HUES64 (cell line): ENCODE measurements around the gene HSPA1L.

Source experiments
- H3K27ac ChIP-seq: 2 replicates; pipeline ENCODE4 v1.7.0; 2013; ENCODE audit warnings: low read depth, low read length, inconsistent platforms
- H3K27me3 ChIP-seq: 2 replicates; pipeline ENCODE4 v1.6.1; 2013; ENCODE audit warnings: mild to moderate bottlenecking, low read length; ENCODE audit not compliant: insufficient read depth
- H3K36me3 ChIP-seq: 2 replicates; pipeline ENCODE4 v1.6.1; 2013; ENCODE audit warnings: mild to moderate bottlenecking, low read length; ENCODE audit not compliant: insufficient read depth
- H3K4me1 ChIP-seq: 2 replicates; pipeline ENCODE4 v1.6.1; 2013; ENCODE audit warnings: mild to moderate bottlenecking, low read length, moderate library complexity; ENCODE audit not compliant: insufficient read depth
- H3K4me3 ChIP-seq: 2 replicates; pipeline ENCODE4 v1.5.1; 2013; ENCODE audit warnings: mild to moderate bottlenecking, low read length, moderate library complexity
- H3K9ac ChIP-seq: 2 replicates; pipeline ENCODE4 v1.6.1; 2013; ENCODE audit warnings: mild to moderate bottlenecking, low read depth, low read length
- H3K9me3 ChIP-seq: 2 replicates; pipeline ENCODE4 v1.6.1; 2013; ENCODE audit warnings: low read depth, low read length; ENCODE audit not compliant: insufficient read depth
- WGBS: fragments of 150-250, 120-280 bp; methylation state at CpG from one replicate; pipeline ENCODE4 v1.1.7; 2013; ENCODE audit warnings: missing lambda C conversion rate; 5-methylcytosine and 5-hydroxymethylcytosine counted together

Gene HSPA1L

DNA sequence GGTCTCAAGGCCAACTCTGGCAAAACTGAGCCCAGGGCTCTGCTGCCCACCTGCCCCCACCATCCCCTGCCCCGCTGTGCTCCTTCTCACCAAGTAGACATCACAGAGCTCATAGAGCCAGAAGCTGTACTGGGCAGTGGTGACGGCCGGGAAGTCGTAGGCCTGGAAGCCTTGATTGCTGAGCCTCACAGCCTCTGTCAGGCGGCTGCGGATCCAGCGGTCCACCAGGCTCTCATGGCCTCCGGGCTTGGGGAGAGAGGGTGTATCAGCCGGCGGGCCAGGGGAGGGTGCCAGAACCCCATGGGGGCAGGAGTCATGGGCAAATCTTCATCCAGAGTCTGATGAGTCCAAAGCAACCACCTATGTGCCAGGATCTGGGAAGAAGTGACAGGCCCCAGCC lies 35.2 kb downstream of the HSPA1L start:
- H3K27me3 ChIP-seq: no peaks in the 10 kb centered on the region

DNA sequence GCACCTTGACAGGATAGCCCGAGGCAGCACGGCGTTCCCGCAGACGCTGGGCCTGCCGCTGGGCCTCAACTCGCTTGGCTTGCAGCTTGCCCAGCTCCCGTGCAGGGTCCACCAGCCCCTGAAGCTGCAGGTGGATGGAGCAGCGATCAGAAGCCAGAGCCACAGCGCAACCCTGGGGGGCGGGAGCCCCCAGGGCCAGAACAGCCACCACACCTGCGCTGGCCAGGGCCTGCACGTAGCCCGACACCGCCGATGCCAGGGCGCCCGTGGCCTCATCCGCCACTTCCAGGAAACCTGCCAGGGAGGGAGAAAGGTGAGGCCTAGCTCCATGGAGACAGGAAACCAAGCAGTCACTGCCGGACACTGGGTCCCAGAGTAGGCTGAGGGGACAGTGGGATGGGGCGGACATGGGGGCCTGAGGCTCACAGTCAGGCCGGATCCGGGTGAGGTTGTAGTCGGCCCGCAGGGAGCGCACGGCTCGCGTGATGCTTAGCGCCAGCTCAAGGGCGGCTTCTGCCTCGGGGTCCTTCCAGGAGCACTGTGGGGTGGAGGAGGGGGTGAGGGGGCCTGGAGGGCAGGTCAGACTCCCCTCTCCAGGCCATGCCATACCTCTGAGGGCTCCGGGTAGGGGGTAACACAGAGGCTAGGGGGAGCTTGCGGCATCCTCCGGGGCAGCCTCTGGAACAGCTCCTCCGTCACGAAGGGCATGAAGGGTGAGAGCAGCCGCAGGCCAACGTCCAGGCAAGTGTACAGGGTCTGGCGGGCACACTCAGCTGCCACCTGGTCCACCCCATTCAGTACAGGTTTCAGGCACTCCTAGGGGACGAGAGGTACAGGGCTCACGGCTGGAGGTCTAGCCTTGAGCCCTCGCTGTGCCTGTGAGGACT lies 35.8 kb downstream of the HSPA1L start:
- Histone ChIP-seq H3K9ac (no peak overlapping the region), H3K27me3 (no peaks in the 10 kb centered on the region), H3K27ac (no peak overlapping the region), H3K9me3 (no peaks in the 10 kb centered on the region), H3K4me3 (no peak overlapping the region), H3K36me3 (peaks cover 63% of the 10 kb centered on the region), H3K4me1 (no peaks in the 10 kb centered on the region)
- WGBS: 95% methylated on average over 43 of the region's 43 CpGs

More for the DNA sequence above, 35.2 kb downstream of the HSPA1L start:
- Histone ChIP-seq H3K9ac (no peak overlapping the region), H3K36me3 (peaks cover 70% of the 10 kb centered on the region), H3K4me3 (no peak overlapping the region), H3K27ac (no peak overlapping the region), H3K9me3 (no peaks in the 10 kb centered on the region), H3K4me1 (no peaks in the 10 kb centered on the region)
- 96% methylated on average over 10 of the region's 10 CpGs for WGBS

DNA sequence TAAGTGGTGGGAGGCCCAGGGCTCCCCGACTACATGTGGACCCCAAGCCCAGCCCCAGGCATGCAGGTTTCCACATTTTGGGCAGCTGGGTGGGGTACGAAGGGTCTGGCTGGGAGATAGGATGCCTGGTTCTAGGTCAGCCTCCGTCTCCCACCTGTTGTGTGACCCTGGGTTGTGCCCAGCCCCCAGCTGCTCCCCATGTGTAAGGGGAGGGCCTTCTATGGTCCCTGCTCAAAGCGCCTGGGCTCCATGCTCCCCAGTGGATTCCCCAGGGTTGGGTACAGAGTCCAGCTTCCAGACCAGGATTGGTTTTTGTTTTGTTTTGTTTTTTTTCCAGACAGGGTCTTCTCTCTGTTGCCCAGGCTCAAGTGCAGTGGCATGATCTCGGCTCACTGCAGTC lies 36.9 kb downstream of the HSPA1L start:
- Histone ChIP-seq H3K4me1 (no peaks in the 10 kb centered on the region), H3K27ac (no peak overlapping the region), H3K9me3 (no peaks in the 10 kb centered on the region), H3K27me3 (no peaks in the 10 kb centered on the region), H3K36me3 (peaks cover 54% of the 10 kb centered on the region), H3K9ac (no peak overlapping the region), H3K4me3 (no peak overlapping the region)
- 92% methylated on average over 5 of the region's 5 CpGs for WGBS

DNA sequence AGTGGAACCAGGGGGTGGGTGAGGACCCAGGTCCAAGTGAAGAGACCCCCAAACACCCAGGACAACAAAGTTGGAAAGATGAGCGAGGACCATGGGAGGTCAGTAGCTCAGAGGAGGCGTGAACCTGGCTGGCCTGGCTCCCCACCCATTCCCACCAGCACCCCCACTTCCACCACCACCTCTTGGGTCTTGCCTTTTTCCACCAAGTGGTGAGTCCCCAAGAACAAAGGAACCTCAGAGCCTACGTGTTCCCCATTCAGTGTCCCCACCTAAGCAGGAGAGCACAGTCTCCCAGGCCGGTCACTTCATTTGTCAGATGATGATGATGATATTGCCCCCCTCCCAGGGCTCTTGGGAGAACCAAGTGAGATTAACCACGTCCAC lies 37.4 kb downstream of the HSPA1L start:
- Histone ChIP-seq H3K27ac (no peak overlapping the region), H3K4me3 (no peak overlapping the region), H3K9me3 (no peaks in the 10 kb centered on the region), H3K4me1 (no peaks in the 10 kb centered on the region), H3K36me3 (peaks cover 48% of the 10 kb centered on the region), H3K27me3 (no peaks in the 10 kb centered on the region), H3K9ac (no peak overlapping the region)
- WGBS: 95% methylated on average over 5 of the region's 5 CpGs

DNA sequence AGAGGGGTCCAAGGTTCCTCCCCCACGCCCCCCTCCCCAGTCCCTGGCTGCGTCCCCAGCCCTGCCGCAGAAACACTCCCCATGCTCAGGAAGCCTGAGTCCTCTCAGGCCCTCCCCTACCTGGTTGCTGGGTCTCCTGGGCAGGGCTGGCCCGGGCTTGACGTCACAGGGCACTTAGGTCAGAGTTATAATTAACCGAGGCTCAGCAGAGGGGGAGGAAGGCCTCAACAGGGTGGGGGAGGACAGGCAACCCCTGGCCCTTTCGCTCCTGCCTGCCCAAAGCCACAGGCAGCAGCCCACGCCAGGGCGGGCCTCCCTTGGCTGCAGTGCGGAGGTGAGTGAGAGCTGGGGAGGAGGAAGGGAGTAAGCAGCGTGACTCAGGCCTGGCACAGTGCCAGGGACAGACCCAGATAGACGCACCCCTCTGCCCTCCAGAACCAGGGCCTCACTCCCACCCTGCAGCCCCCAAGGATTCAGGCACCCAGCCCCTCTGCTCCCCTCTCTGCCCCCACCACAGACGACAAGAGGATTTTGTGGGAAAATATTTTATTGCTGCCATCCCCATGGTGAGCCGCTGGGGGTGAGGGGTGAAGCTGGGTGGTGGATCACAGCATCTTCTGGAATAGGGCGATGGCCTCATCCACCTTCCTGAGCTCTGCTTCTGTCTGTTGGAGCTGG lies 38.0 kb downstream of the HSPA1L start, which contains the start of gene VWA7:
TSS of gene VWA7 (minus strand) at position 340 of the 678 bp plus-strand sequence. CDS start 549 bp downstream, outside the sequence.
- H3K9me3 ChIP-seq: no peaks in the 10 kb centered on the region
- peaks cover 43% of the 10 kb centered on the region for H3K36me3 ChIP-seq
- no peak within 1 kb of the TSS for H3K27ac ChIP-seq
- no peak within 1 kb of the TSS; the same call in 1 of the 2 replicates for H3K9ac ChIP-seq
- no peaks in the 10 kb centered on the region for H3K27me3 ChIP-seq
- WGBS: 50% methylated on average over 15 of the region's 15 CpGs
- no peak within 1 kb of the TSS for H3K4me3 ChIP-seq
- H3K4me1 ChIP-seq: no peaks in the 10 kb centered on the region

DNA sequence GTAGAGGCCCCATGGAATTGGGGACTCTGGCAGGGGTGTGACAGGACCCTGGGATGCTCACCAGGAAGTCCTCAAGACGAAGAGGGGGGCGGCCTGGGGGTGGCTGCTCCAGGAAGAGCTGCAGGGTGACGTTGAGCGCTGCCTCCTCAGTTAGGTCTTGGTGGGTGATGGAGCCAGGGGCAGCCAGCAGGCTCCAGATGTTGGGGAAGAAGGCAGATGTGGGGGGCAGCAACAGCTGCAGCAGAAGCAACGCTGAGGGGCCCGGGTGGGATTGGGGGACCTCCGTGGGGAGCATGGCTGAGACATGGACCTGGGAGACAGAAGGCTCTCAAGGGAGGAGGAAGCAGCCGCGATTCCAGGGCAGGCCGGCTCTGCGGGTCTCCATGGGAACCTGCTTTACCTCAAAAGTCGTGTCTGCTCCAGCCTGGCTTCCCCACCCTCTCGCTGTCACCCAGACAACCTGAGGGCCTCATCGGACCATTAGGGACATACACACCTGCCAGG lies 38.5 kb downstream of the HSPA1L start:
- Histone ChIP-seq H3K4me3 (no peak overlapping the region), H3K9ac (no peak overlapping the region; the same call in 1 of the 2 replicates)

DNA sequence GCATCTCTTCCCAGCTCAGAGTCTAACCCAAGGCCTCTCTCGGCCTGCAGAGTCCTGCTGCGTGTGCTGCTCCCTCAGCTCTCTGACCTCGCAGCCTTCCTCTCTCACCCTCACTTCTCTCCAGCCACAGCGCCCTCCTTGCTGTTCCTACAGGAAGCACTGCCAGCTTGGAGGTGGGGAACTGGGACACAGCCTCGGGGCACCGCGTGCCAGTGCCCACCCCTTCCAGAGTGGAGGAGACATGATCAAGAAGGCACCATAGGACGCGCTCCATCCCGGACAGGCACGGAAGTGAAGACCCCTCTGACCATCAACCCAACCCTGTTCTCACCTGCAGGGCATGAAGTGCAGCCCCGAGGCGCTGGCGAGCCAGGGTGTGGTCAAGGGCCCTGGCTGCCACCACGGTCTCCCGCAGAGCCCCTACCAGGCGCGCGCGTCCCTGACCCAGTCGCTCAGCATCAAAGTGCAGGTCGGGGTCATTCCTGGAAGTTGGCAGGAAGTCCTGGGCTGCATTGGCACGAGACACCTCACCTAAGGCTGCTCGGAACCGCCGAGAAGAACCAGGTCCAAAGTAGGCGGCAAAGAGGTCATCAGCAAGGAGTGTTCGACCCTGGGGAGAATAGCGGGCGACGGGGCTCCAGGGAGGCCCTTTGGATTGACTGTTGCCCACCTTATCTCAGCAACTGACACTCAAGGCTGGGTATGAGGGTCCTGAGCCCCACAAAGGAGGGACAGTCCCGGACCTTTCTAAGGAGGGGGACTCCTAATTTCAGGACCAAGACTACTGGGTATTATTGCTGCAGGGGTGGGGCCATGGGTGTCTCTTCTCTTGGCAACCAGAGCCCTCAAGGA lies 39.2 kb downstream of the HSPA1L start:
- Histone ChIP-seq H3K27ac (no peak overlapping the region), H3K4me3 (no peak overlapping the region)
- 93% methylated on average over 32 of the region's 32 CpGs for WGBS

More for the DNA sequence above, 38.5 kb downstream of the HSPA1L start:
- Histone ChIP-seq H3K27me3 (no peaks in the 10 kb centered on the region), H3K27ac (no peak overlapping the region), H3K36me3 (peaks cover 37% of the 10 kb centered on the region), H3K4me1 (no peaks in the 10 kb centered on the region), H3K9me3 (no peaks in the 10 kb centered on the region)
- 66% methylated on average over 14 of the region's 14 CpGs for WGBS

DNA sequence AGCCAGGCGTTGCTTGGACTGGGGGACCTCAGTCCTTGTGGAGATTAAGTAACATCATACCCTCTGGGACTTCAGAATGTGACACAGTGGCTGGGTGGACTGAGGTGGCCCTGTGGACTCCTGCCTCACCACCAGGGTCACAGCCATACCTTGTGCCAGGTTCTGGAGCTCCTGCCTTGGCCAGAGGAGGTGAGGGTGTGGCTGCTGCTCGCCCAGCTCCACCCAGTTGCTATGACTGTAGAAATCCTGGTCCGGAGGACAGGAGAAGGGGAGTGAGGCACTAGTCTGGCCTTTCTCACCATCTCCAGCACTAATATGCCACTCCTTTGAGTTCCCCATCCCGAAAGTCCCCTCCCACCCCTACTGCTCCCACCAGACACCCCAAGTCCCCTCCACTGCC lies 39.9 kb downstream of the HSPA1L start:
- H3K27me3 ChIP-seq: no peaks in the 10 kb centered on the region
- no peaks in the 10 kb centered on the region for H3K9me3 ChIP-seq
- H3K27ac ChIP-seq: no peak overlapping the region
- WGBS: 82% methylated on average over 4 of the region's 4 CpGs
- H3K9ac ChIP-seq: no peak overlapping the region
- peaks cover 23% of the 10 kb centered on the region for H3K36me3 ChIP-seq
- H3K4me3 ChIP-seq: no peak overlapping the region
- H3K4me1 ChIP-seq: no peaks in the 10 kb centered on the region

More for the DNA sequence above, 39.2 kb downstream of the HSPA1L start:
- Histone ChIP-seq H3K4me1 (no peaks in the 10 kb centered on the region), H3K9me3 (no peaks in the 10 kb centered on the region), H3K27me3 (no peaks in the 10 kb centered on the region), H3K9ac (no peak overlapping the region), H3K36me3 (peaks cover 30% of the 10 kb centered on the region)

DNA sequence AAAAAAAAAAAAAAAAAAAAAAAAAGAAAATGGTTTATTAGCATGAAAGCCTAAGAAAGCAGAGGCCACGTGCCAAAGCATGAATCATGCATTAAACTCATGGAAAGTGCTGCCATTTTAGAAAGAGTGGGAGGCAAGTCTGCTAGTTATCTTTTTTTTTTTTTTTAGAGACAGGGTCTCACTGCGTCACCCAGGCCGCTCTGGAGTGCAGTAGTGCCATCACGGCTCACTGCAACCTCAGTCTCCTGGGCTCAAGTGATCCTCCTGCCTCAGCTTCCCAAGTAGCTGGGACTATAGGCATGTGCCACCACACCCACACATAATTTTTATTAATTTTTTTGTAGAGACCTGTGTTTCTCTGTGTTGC lies 43.1 kb downstream of the HSPA1L start:
- Histone ChIP-seq H3K9me3 (no peaks in the 10 kb centered on the region), H3K27me3 (no peaks in the 10 kb centered on the region), H3K4me1 (no peaks in the 10 kb centered on the region), H3K36me3 (no peaks in the 10 kb centered on the region), H3K9ac (no peak overlapping the region), H3K4me3 (no peak overlapping the region), H3K27ac (no peak overlapping the region)
- 94% methylated on average over 4 of the region's 4 CpGs for WGBS

DNA sequence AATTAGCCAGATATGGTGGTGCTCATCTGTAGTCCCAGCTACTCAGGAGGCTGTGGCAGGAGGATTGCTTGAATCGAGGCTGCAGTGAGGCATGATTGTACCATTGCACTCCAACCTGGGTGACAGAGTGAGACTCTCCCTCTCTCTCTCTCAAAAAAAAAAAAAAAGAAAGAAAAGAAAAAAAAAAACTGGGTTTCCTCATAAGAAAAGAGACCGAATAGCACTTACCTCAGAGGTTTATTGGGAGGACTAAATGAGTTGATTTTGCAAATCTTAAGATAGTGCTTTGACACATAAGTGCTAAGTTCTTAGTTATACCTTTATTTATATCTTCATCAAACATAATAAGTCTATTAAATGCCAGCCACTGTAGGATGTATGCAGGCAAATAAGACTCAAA lies 44.2 kb downstream of the HSPA1L start:
- Histone ChIP-seq H3K27me3 (no peaks in the 10 kb centered on the region), H3K4me3 (no peak overlapping the region), H3K4me1 (peaks cover 4% of the 10 kb centered on the region; the same call in 1 of the 2 replicates), H3K9me3 (no peaks in the 10 kb centered on the region), H3K9ac (no peak overlapping the region), H3K27ac (no peak overlapping the region), H3K36me3 (no peaks in the 10 kb centered on the region)
- WGBS: 94% methylated on average over 2 of the region's 2 CpGs
